Measurements from ENCODE around the gene GABARAP. TPM values are rescaled to one million over a fixed set of nuclear protein-coding genes. Genes with fewer than 3 reads are reported as not detected.
A peak's percentile ranks its signal among the peaks of the same experiment; 100 is the strongest.

The GABARAP gene
- total RNA-seq, 1 donor from 2014 or later: 587 TPM

DNA sequence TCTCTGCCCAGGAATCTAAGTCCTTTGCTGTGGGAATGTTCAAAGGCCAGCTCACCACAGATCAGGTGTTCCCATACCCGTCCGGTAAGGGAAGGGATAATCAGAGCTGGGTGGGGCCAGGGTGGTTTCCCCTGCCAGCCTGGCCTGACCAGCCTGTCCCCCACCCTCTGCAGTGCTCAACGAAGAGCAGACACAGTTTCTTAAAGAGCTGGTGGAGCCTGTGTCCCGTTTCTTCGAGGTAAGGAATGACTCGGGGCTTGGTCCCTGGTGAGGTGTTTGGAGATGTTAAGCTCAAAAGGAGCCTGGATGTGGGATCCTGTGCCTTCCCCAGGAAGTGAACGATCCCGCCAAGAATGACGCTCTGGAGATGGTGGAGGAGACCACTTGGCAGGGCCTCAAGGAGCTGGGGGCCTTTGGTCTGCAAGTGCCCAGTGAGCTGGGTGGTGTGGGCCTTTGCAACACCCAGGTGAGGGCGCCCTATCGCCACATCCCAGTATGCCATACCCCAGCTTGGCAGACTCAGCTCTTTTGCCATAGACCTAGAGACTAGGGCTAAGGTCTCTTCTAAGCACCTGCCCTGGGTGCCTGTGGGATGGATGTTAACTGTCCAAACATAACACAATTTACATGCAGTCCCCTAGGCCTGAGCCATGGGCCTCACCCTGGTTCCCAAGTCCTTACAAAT lies 21.5 kb downstream of the GABARAP start:
- DNase-seq (peak; percentile 76), ATAC-seq (peak; percentile 37 to 41)
- Histone ChIP-seq H3K27ac (peak overlapping the region; percentile 97), H3K27me3 (ENCODE audit: low read depth) (no peaks in the 10 kb centered on the region), H3K9me3 (no peaks in the 10 kb centered on the region), H3K36me3 (peaks cover 46% of the 10 kb centered on the region), H3K4me3 (peak overlapping the region; percentile 97), H3K4me1 (peaks cover 48% of the 10 kb centered on the region)
- TF ChIP-seq, protein P1, sequence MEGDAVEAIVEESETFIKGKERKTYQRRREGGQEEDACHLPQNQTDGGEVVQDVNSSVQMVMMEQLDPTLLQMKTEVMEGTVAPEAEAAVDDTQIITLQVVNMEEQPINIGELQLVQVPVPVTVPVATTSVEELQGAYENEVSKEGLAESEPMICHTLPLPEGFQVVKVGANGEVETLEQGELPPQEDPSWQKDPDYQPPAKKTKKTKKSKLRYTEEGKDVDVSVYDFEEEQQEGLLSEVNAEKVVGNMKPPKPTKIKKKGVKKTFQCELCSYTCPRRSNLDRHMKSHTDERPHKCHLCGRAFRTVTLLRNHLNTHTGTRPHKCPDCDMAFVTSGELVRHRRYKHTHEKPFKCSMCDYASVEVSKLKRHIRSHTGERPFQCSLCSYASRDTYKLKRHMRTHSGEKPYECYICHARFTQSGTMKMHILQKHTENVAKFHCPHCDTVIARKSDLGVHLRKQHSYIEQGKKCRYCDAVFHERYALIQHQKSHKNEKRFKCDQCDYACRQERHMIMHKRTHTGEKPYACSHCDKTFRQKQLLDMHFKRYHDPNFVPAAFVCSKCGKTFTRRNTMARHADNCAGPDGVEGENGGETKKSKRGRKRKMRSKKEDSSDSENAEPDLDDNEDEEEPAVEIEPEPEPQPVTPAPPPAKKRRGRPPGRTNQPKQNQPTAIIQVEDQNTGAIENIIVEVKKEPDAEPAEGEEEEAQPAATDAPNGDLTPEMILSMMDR (IDR thresholded peaks at IDR 0.05): peak; percentile 48
- intact Hi-C loops (cut with DNase I): no loop called here

GRCh38 chr17:7219812-7220592 lies 22.2 kb downstream of the GABARAP start, which contains the start of the genes ACADVL and DLG4:
Gene ACADVL, plus strand, starts transcription at chr17:7219938. Its CDS starts 47 bp downstream, at chr17:7219985.
Gene DLG4, minus strand, starts transcription at chr17:7219836.
- intact Hi-C loops (cut with DNase I): no loop called here
- Histone ChIP-seq H3K27ac (peak within 1 kb of the TSS; percentile 97), H3K36me3 (peaks cover 38% of the 10 kb centered on the region), H3K4me1 (peaks cover 56% of the 10 kb centered on the region), H3K27me3 (ENCODE audit: low read depth) (no peaks in the 10 kb centered on the region), H3K4me3 (peak within 1 kb of the TSS; percentile 97), H3K9me3 (no peaks in the 10 kb centered on the region)
- ATAC-seq (peak; percentile 90 to 93), DNase-seq (peak; percentile 95)
- TF ChIP-seq, protein P1 (IDR thresholded peaks at IDR 0.05): no peak

DNA sequence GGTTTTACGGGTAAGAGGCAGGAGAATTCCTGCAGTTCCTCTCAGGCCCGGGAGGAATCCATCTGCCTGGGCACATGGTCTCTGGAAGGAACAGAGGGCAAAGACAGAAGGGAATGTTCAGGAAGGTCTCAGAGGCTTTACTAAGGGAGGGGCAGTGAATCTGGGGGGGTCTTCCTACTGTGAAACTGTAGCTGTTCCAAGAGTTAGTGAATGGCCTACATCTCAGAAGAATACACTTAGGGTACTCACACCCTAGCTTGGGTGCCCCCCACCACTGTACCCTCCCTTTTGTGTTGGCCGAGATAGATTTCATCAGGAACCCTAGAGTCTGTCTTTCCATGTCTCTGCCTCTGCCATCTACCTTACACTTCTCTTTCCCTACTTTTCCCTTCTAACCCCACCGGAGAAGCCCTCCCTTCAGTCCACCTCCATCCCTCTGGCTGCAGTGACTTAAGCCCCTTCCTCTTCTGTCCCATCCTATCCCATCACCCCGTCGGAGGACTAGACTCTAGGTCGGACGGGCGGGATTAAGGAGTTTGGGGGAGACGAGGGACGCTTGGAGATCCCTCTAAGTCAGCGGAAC lies 22.9 kb downstream of the GABARAP start:
- peak overlapping the region; percentile 97 for H3K4me3 ChIP-seq

DNA sequence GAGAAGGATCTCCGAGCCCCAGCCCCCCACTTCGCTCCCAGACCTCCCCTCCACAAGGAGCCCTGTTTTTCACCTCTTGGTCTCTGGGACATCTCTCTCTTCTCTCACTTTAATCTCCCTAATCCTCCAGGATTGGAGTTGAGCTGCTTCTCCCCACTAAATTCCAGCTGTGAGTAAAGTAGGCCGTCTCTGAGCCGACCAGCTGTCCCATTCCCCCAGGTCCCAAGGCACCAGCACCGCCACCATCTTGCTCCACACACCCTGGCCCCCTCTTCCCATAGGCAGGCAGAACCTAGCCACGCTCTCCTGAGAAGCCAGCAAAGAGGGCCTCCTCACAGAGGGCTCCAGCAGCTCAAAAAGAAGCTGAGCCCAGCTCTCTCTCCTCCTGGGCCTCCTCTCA lies 23.5 kb downstream of the GABARAP start:
- no peak overlapping the region for H3K4me3 ChIP-seq
- peaks cover 67% of the 10 kb centered on the region for H3K4me1 ChIP-seq
- intact Hi-C loops (cut with DNase I): no loop called here
- ATAC-seq (no peak), DNase-seq (no peak)
- peak overlapping the region; percentile 97 for H3K27ac ChIP-seq
- H3K36me3 ChIP-seq: peaks cover 26% of the 10 kb centered on the region
- no peaks in the 10 kb centered on the region for H3K27me3 ChIP-seq (ENCODE audit: low read depth)
- TF ChIP-seq, protein P1 (IDR thresholded peaks at IDR 0.05): no peak
- no peaks in the 10 kb centered on the region for H3K9me3 ChIP-seq

More for the DNA sequence above, 22.9 kb downstream of the GABARAP start:
- peak overlapping the region; percentile 97 for H3K27ac ChIP-seq
- H3K36me3 ChIP-seq: peaks cover 32% of the 10 kb centered on the region
- DNase-seq (no peak), ATAC-seq (no peak)
- TF ChIP-seq, protein P1 (IDR thresholded peaks at IDR 0.05): no peak
- H3K27me3 ChIP-seq (ENCODE audit: low read depth): no peaks in the 10 kb centered on the region
- H3K9me3 ChIP-seq: no peaks in the 10 kb centered on the region
- peaks cover 62% of the 10 kb centered on the region for H3K4me1 ChIP-seq
- intact Hi-C loops (cut with DNase I): no loop called here

- ATAC-seq (no peak), DNase-seq (no peak)
- peak overlapping the region; percentile 49 for H3K4me3 ChIP-seq
- intact Hi-C loops (cut with DNase I): no loop called here
- H3K27me3 ChIP-seq (ENCODE audit: low read depth): no peaks in the 10 kb centered on the region
- TF ChIP-seq, protein P1 (IDR thresholded peaks at IDR 0.05): no peak
- H3K9me3 ChIP-seq: no peaks in the 10 kb centered on the region
- H3K4me1 ChIP-seq: peaks cover 72% of the 10 kb centered on the region
- peaks cover 20% of the 10 kb centered on the region for H3K36me3 ChIP-seq
- H3K27ac ChIP-seq: peak overlapping the region; percentile 68
Measured at GRCh38 chr17:7218166-7218565, 24.1 kb downstream of the GABARAP start.

Data from lower lobe of right lung (tissue), 2 donors.